ENCODE data around the gene ABCC5. TPM values are rescaled to one million over a fixed set of nuclear protein-coding genes. Genes with fewer than 3 reads are reported as not detected.

The ABCC5 gene
- total RNA-seq, 1 experiment from 2014 or later = 37.6 TPM

DNA sequence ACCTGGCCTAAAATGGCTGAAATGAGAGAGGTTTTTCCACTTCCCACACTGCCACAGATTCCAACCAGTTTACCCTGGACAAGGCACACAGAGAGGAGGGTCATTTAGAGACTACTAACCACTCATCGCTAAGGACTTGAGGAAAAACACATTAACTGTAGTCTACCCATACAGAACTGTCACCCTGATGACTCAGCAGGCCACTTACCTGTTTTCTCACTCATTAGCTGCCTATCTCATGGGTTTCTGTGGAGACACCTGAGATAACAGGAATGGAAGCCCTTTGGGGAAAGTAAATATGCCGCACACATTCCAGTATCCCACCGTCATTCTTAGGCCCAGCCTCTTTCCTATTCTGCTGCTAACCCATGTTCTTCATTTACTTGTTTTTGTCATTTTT, 50.0 kb downstream of the ABCC5 start:
- Histone ChIP-seq H2BK12ac (ENCODE audit: insufficient read length, low read depth, low read length) (no peak overlapping the region), H2AFZ (ENCODE audit: low read length) (no peak overlapping the region), H4K5ac (ENCODE audit: insufficient read length, low read depth, low read length) (no peak overlapping the region), H3K27ac (ENCODE audit: insufficient read length, low read depth, low read length) (no peak overlapping the region), H3K79me2 (ENCODE audit: insufficient read depth, low read length) (no peaks in the 10 kb centered on the region), H4K8ac (replicated peaks; ENCODE audit: insufficient read length, low read depth, low read length) (no peak overlapping the region), H2BK5ac (ENCODE audit: insufficient read length, low read length) (no peak overlapping the region), H4K20me1 (ENCODE audit: control insufficient read depth, insufficient read depth, insufficient read length) (no peaks in the 10 kb centered on the region), H3K23ac (ENCODE audit: insufficient read length, low read depth, low read length) (no peak overlapping the region), H3K23me2 (ENCODE audit: insufficient read length, low read depth, low read length, poor library complexity, severe bottlenecking) (no peaks in the 10 kb centered on the region), H3K9ac (ENCODE audit: extremely low read depth, insufficient read length, low read length) (no peak overlapping the region), H2AK5ac (ENCODE audit: insufficient read length, low read length) (no peak overlapping the region), H3K27me3 (ENCODE audit: insufficient read depth, low read length) (no peaks in the 10 kb centered on the region), H4K91ac (ENCODE audit: insufficient read length, low read depth, low read length) (no peak overlapping the region), H3K56ac (ENCODE audit: insufficient read length, low read depth, low read length) (no peak overlapping the region), H2BK20ac (ENCODE audit: low read depth, low read length, poor library complexity, severe bottlenecking) (no peak overlapping the region), H2BK120ac (ENCODE audit: low read depth, low read length, poor library complexity, severe bottlenecking) (no peak overlapping the region), H3K4me2 (ENCODE audit: insufficient read depth, insufficient read length, low read length) (no peak overlapping the region), H3T11ph (ENCODE audit: low read length) (no peak overlapping the region), H3K9me3 (ENCODE audit: control insufficient read depth, low read depth, low read length) (no peaks in the 10 kb centered on the region), H2BK15ac (ENCODE audit: low read depth, low read length) (no peak overlapping the region), H3K18ac (ENCODE audit: insufficient read length, low read depth, low read length) (no peak overlapping the region), H3K79me1 (ENCODE audit: insufficient read depth, low read depth, low read length, poor library complexity, severe bottlenecking) (no peaks in the 10 kb centered on the region), H3K4ac (ENCODE audit: low read depth, low read length) (no peak overlapping the region), H3K14ac (ENCODE audit: insufficient read depth, low read length) (no peak overlapping the region), H3K4me1 (ENCODE audit: insufficient read depth, low read length) (no peaks in the 10 kb centered on the region)
- Mint-ChIP-seq H3K27me3 (ENCODE audit: low read depth) (no peaks in the 10 kb centered on the region), H3K27ac (peak overlapping the region in 2 of 3 experiments; percentile 49 to 83; a peak in 4 of 7 replicates), H3K36me3 (ENCODE audit: insufficient read depth in 1 of 3, low read depth in 3 of 3) (peaks cover 15 to 68% (median 35%) of the 10 kb centered on the region in 3 experiments; a peak in 6 of 7 replicates), H3K4me3 (no peak overlapping the region), H3K9me3 (no peaks in the 10 kb centered on the region), H3K4me1 (no peaks in the 10 kb centered on the region; a peak in 1 of 4 replicates)
- no CpG with 5 or more reads among the region's 3 CpGs for WGBS (ENCODE audit: extremely low coverage, insufficient read length, low lambda C conversion rate)
- TF ChIP-seq, protein P1, sequence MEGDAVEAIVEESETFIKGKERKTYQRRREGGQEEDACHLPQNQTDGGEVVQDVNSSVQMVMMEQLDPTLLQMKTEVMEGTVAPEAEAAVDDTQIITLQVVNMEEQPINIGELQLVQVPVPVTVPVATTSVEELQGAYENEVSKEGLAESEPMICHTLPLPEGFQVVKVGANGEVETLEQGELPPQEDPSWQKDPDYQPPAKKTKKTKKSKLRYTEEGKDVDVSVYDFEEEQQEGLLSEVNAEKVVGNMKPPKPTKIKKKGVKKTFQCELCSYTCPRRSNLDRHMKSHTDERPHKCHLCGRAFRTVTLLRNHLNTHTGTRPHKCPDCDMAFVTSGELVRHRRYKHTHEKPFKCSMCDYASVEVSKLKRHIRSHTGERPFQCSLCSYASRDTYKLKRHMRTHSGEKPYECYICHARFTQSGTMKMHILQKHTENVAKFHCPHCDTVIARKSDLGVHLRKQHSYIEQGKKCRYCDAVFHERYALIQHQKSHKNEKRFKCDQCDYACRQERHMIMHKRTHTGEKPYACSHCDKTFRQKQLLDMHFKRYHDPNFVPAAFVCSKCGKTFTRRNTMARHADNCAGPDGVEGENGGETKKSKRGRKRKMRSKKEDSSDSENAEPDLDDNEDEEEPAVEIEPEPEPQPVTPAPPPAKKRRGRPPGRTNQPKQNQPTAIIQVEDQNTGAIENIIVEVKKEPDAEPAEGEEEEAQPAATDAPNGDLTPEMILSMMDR (conservative IDR thresholded peaks at IDR 0.05) = no peak
- no peak for DNase-seq
